GM21390 (cell line): ENCODE measurements around the gene FYB1.

ENCODE experiments used
- ATAC-seq: cut with Tn5 transposase; IDR thresholded peaks from one replicate; pipeline ENCODE4 v1.9.1; 2021; ENCODE audit not compliant: unreplicated experiment

The FYB1 gene

GRCh38 chr5:39131210-39132127 lies 87.9 kb downstream of the FYB1 start:
- no peak for ATAC-seq

DNA sequence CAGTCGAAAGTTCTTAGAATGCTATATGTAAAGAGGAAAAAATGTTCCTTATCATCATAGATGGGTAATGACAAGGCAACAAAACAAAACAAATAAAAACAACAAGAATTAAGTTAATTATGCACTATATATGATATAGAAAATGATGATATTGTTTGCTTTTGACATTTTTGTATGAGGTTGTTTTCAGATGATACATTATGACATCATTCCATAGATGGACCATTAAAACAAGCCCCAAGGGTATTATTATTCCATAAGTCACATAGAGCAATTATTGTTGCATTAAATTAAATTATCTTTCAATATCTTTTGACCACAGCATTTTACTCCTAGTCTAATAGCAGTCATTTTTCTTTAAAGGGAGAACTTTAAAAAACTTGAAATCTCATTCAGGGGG lies 88.6 kb downstream of the FYB1 start:
- no peak for ATAC-seq

GRCh38 chr5:39121922-39122321 lies 97.4 kb downstream of the FYB1 start:
- no peak for ATAC-seq

DNA sequence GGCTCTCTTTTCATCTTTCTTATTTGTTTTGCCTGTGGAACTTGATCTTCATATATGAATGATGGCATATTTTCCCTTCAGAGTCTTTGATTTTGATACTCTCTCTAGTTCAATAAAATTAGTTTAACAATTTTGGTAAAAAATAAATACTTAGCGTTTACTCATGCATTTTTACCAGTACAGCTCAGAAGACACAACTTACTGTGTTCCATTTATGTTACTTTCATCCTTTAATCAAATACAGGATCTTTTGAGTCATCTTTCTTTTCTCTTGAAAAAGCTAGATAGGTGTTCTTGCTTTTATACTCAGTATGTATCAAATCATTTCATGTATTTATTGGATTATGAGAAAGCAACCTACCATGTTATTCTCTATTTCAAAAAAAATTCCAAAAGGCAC lies 98.0 kb downstream of the FYB1 start:
- ATAC-seq = no peak

GRCh38 chr5:39120052-39120420 lies 99.3 kb downstream of the FYB1 start:
- no peak for ATAC-seq

DNA sequence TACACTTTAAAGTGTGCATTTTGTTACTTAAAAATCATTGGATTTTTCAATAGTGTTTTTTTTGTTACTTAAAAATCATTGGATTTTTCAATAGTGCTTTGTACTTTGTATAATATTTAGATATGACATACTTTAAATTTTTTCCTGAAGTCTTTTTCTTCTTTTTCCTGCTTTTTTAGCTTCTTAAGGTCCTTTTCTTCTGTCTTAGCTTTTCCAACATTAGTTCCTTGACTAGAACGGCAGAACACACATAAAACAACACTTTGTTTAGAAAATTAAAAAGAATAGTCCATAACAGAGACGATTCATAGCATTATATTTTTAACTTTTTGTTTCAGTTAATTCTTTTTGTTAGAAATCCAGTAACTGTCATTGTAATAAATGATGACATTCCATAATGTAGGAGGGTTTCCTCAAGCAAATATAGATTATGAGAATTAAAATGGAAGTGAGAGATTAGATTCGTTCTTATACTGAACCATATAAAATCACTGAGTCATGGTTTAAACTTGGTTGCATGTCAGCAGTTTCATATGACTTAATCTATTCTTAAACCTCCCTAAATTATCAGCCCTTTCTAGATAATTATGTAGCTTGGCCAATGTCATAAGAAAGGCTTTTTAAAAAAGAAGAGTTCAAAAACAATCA lies 99.8 kb downstream of the FYB1 start:
- no peak for ATAC-seq

GRCh38 chr5:39118638-39119037 lies 100.7 kb downstream of the FYB1 start:
- ATAC-seq = no peak

GRCh38 chr5:39117401-39117800 lies 102.0 kb downstream of the FYB1 start:
- no peak for ATAC-seq

GRCh38 chr5:39116344-39117170 lies 102.8 kb downstream of the FYB1 start:
- ATAC-seq = no peak

GRCh38 chr5:39115644-39116343 lies 103.6 kb downstream of the FYB1 start:
- no peak for ATAC-seq

- no peak for ATAC-seq
Measured at GRCh38 chr5:39114155-39114554, 105.2 kb downstream of the FYB1 start.

DNA sequence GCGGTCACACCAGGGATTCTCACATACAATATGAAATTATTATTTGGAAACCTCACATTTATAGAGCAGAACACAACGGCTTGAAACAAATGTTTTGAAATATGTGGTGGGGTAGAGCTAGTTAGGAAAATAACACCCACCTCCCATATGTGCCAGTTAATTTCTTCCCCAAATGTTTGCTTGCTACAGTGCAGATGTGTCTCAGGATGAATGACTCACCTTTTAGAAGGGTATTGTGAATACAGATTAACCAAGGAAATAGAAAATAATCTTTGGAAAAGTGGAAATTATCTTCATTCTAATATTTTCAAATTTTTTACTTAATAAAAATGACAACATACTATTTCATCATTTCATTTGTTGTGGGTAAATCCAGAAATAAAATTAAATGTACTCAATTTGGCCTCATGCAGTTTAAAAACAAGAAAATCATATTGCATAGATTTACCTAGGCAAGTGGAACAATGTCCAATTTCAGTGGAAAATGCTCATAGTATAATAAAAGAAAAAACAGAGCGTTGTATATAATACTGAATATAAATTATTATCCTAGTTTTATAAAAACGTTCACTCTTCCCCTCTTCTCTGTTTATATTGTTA lies 105.9 kb downstream of the FYB1 start:
- ATAC-seq = no peak

DNA sequence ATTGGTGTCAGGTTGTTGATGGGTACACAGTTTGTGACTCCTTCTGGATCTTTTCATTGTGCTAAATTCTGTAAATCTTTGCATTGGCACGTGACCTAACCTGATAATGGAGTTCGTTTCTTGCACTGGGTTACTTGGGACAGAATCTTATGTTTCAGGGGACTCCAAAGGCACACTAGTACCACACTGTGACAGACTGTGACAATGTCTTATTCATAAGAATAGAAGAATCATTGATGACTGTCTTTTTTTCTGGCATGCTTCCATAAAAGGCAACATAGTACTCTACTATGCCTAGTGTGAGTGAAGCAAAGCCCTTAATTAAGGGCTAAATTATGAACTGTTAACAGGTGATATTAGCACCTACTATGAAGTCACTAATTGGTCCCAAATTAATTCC lies 109.8 kb downstream of the FYB1 start:
- no peak for ATAC-seq

DNA sequence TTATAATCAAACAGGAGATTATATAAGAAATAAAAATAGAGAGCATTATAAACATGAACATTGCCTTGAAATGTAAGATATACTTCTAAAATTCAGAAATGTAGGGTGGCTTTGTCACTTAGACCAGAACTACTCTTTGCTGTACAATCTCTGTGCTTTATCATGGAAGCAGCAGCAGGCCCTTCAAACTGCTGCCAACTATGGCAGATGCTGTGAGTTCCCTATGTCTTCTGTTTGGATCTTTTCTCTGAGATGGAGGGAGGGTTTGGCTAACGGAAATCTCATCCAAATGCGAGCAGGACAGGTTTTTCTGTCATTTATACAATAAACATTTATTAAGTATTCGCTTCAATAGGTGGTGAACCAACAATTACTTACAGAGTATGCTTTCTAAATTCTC lies 110.4 kb downstream of the FYB1 start:
- no peak for ATAC-seq

DNA sequence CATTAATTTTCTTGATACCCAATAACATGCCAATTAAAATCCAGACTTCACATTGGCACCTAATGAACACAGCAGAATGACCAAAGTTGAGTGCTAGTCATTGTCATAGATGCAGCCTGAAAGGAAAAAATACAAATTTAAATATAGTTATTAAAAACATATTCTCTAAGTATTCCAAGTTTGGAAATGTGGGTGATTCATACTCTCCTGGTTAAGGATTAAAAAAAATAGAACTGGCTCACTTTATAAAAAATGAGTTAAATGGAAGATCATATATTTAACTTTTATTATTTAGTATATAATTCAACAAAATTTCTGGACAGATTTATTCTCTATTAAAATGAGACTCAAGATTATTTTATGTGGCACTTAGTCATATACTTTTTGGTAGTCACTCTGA lies 112.0 kb downstream of the FYB1 start:
- ATAC-seq = no peak

DNA sequence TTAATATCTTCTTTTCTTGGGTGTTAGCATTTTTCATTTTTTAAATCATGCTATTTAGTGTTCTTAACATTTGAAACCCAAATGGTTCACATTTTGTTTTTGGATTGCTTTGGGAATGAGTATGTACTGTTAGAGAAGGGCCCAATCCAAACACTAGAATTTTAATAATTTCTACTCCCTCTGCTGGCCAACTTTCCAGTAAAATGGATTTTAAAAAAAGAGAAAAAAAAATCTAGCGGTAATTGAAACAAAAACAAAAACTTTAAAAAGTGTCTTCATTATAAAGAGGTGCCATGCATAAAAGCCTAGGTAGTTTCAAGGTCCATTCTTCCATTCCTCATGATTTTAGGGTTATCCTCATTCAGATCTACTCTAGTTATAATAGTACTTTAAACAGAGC lies 113.0 kb downstream of the FYB1 start:
- no peak for ATAC-seq

GRCh38 chr5:39104221-39104620 lies 115.1 kb downstream of the FYB1 start:
- ATAC-seq = no peak

DNA sequence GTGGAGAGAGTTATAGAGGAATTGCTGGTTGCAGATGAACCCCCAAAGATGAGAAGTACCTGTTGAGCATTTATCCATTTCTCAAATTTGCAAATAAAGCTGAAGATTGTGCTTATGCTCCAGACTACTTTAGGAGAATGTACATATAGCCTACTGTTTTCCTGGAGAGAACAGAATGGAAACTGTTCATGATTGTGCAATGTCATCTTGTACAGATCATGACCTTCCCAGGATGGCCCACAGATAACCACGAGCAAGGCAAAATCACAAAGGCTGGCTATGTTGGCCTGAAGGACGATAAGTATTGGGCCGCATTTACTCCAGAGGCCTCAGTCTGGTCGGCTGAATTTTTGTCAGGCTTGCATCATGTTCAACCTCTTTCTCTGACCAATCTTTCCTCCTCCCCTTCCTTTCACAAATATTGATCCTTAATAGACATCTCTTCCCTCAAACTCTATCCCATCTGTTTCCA lies 116.6 kb downstream of the FYB1 start:
- ATAC-seq = no peak

DNA sequence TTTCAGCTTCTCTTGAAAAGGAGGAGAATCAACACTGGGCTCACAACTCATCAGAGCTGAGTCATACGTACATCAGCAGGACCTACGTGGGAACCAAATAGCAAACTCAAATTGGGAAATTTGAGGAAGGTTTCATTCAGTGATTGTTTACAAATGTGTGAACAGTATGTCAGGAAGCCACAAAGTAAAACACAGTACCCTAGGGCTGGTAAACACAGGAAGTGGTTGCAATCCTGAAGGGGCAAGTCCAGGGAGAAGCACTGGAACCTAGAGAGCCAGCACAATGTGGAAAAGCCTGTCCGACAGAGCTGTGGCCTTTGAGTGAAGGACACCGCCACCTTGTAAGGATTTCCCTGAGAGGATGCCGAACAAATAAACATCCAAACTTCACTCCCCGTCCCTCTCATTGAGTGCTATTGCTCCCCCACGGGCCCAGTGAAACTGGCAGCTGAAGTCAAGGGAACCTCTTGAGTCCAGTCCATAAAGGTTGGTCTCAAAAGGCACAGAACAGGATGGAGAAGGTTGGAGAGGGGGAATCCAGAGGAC lies 118.4 kb downstream of the FYB1 start:
- no peak for ATAC-seq

DNA sequence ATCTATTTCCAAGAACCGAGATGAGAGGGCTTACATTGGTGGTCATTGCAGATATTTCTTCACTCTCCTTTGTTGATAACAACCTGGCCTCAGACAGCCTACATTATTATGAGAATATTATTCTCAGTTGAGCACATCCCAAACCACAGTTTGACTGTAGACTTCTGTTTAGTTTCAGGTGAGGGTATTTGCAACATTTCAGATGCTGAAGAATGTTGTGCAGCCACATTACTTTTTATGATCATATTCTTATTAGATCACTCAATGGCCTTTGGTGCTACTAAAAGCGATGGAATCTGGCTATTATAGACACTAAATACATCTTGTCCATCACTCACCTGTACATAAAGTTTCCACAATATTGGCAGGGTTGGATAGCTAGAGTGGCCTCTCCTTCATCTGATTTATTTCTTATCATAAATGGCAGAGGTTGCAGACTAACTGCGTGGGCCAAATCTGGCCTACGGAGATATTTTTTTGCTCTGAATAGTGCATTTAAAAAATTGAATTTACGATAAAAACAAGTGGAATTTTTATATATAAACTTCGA lies 119.0 kb downstream of the FYB1 start:
- ATAC-seq = no peak
